Psoas muscle (tissue), 8 donors: ENCODE results near the gene FBXL16. TPM values are rescaled to one million over a fixed set of nuclear protein-coding genes. Genes with fewer than 3 reads are reported as not detected.

Experiments used
- ATAC-seq, 4 donors: fragments of 200-7000 bp; cut with Tn5 transposase; one replicate each; pipeline ENCODE4 v1.9.1; 2020; ENCODE audit warnings: moderate library complexity in 3 of 4, mild to moderate bottlenecking in 2 of 4
- DNase-seq, 2 donors: peaks; one replicate each; pipeline ENCODE4 v3.0.0-alpha.2; 2020
- H3K27ac ChIP-seq: fragments of 200-600 bp; one replicate; pipeline ENCODE4 v1.8.0; 2022
- H3K27me3 ChIP-seq, 3 donors: fragments of 200-600 bp in 1 of 3; one replicate each; pipeline versions ENCODE4 v1.6.1 to v1.8.0; 2013 to 2022; ENCODE audit warnings: low read length in 2 of 3, mild to moderate bottlenecking in 2 of 3, moderate library complexity in 1 of 3; ENCODE audit not compliant: insufficient read depth in 3 of 3
- H3K36me3 ChIP-seq, 2 donors: fragments of 200-600 bp in 1 of 2; one replicate each; pipeline versions ENCODE4 v1.6.1 to v1.8.0; 2013 to 2022; ENCODE audit warnings: low read depth in 1 of 2, mild to moderate bottlenecking in 1 of 2, moderate library complexity in 1 of 2; ENCODE audit not compliant: insufficient read depth in 1 of 2
- H3K4me1 ChIP-seq: fragments of 200-600 bp; one replicate; pipeline ENCODE4 v1.8.0; 2022
- H3K4me3 ChIP-seq: fragments of 200-600 bp; one replicate; pipeline ENCODE4 v1.8.0; 2022; ENCODE audit warnings: mild to moderate bottlenecking
- H3K9me3 ChIP-seq: fragments of 200-600 bp; one replicate; pipeline ENCODE4 v1.8.0; 2022
- CTCF ChIP-seq: fragments of 200-600 bp; IDR thresholded peaks from one replicate; pipeline ENCODE4 v1.8.0; 2022; ENCODE audit warnings: antibody characterized with exemption
- WGBS, 3 donors: extraction: QIAGEN DNeasy Blood & Tissue Kit; methylation state at CpG; one replicate each; pipeline versions ENCODE4 v1.1.6 to v1.1.7; 2013; 5-methylcytosine and 5-hydroxymethylcytosine counted together
- intact Hi-C, 2 donors: fragments of 100-400 bp; cut with DNase I; formaldehyde crosslinking; loops; one replicate each; pipeline versions ENCODE4 v1.11.0 to v1.14.2; 2022
- polyA plus RNA-seq, 3 donors: library from polyadenylated mRNA; stranded (reverse); fragments of 200-250 nt; gene quantifications; one replicate each; pipeline ENCODE4 v1.2.3, GENCODE V29; 2013
- total RNA-seq, 4 donors: library from RNA; stranded (reverse); fragmentation: NEBNext Ultra II Directional in 2 of 4; extraction: Animal tissue kit (Norgen Biotek cat#: 25700) in 2 of 4; gene quantifications; one replicate each; pipeline versions ENCODE4 v1.2.1 to v1.2.4, GENCODE V29; 2021 to 2023
- donor health status: healthy with polysubstance abuse.
- donor health status: DM: no; HTN: no; CAD: no; lungs with moderate emphysema.
- donor health status: Bipolar disorder and iron deficiency.
- donor health status: healthy.
- donor health status: DM: yes; HTN: yes; CAD: no.
- donor health status: DM: no; HTN: no; CAD: no.
- donor health status: DM: no; HTN: no; CAD: no.
- donor health status: DM: yes; HTN: yes; CAD: no.

The FBXL16 gene
- total and polyA plus RNA-seq, 7 donors = 0.04 to 0.16 (median 0.08) TPM; not detected in 2

- no peak for DNase-seq
- H3K36me3 ChIP-seq = peaks cover 0 to 5% of the 10 kb centered on the region in 2 donors
- peak overlapping the region; percentile 88 for H3K4me3 ChIP-seq
- no peaks in the 10 kb centered on the region for H3K27me3 ChIP-seq
- no peaks in the 10 kb centered on the region for H3K9me3 ChIP-seq
- intact Hi-C loops = no loop called here
- peak; percentile 3 to 29 (median 18) for ATAC-seq
- peaks cover 67% of the 10 kb centered on the region for H3K4me1 ChIP-seq
- WGBS, 3 donors = 37 to 60% (median 49%) methylated on average over 24 to 25 of the region's 25 CpGs
- peak overlapping the region; percentile 93 for H3K27ac ChIP-seq
- TF ChIP-seq CTCF = no peak
Measured at GRCh38 chr16:647173-647902, 58.3 kb downstream of the FBXL16 start.

GRCh38 chr16:646679-647172 is 58.9 kb downstream of the FBXL16 start:
- 64 to 74% (median 67%) methylated on average over 18 to 22 of the region's 22 CpGs for WGBS, 3 donors
- Histone ChIP-seq H3K4me3 (peak overlapping the region; percentile 88), H3K27ac (peak overlapping the region; percentile 93), H3K9me3 (no peaks in the 10 kb centered on the region), H3K4me1 (peaks cover 68% of the 10 kb centered on the region), H3K27me3 (no peaks in the 10 kb centered on the region), H3K36me3 (peaks cover 0 to 5% of the 10 kb centered on the region in 2 donors)
- no peak for ATAC-seq
- no peak for TF ChIP-seq CTCF
- intact Hi-C loops = no loop called here
- DNase-seq = no peak

GRCh38 chr16:645852-646678 is 59.5 kb downstream of the FBXL16 start:
- H3K4me3 ChIP-seq = peak overlapping the region; percentile 88
- DNase-seq (peak in 1 of 2 donors; percentile 80), ATAC-seq (peak in 2 of 4 donors; percentile 14 to 21)
- no peak for TF ChIP-seq CTCF
- H3K9me3 ChIP-seq = no peaks in the 10 kb centered on the region
- H3K27me3 ChIP-seq = no peaks in the 10 kb centered on the region
- 58 to 65% (median 59%) methylated on average over 32 of the region's 32 CpGs for WGBS, 3 donors
- intact Hi-C loops = no loop called here
- peak overlapping the region; percentile 93 for H3K27ac ChIP-seq
- peaks cover 68% of the 10 kb centered on the region for H3K4me1 ChIP-seq
- H3K36me3 ChIP-seq = peaks cover 0 to 5% of the 10 kb centered on the region in 2 donors

DNA sequence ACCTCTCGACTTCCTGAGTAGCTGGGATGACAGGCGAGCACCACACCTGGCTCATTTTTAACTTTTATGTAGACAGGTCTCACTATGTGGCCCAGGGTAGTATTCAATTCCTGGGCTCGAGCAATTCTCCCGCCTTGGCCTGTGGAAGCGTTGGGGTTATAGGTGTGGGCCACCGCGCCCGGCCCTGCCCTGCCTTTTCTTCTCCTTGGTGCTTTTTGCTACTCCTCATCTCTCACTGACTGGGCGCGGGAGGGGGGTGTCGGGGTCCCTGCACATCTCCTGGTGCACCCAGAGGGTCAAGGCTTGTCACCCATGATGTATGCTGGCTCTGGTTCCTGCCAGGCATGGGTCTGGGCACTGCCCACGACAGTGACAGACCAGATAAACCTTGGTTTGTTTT is 61.0 kb downstream of the FBXL16 start:
- peaks cover 63% of the 10 kb centered on the region for H3K4me1 ChIP-seq
- peaks cover 0 to 5% of the 10 kb centered on the region in 2 donors for H3K36me3 ChIP-seq
- intact Hi-C loops = no loop called here
- TF ChIP-seq CTCF = no peak
- peak overlapping the region; percentile 93 for H3K27ac ChIP-seq
- ATAC-seq = no peak
- WGBS, 3 donors = 83 to 95% (median 88%) methylated on average over 12 of the region's 12 CpGs
- no peak overlapping the region for H3K4me3 ChIP-seq
- H3K9me3 ChIP-seq = no peaks in the 10 kb centered on the region
- H3K27me3 ChIP-seq = no peaks in the 10 kb centered on the region
- DNase-seq = no peak
